Measurements from ENCODE around the gene LSP1.
A peak's percentile ranks its signal among the peaks of the same experiment; 100 is the strongest.

LSP1 gene

GRCh38 chr11:1862588-1863351 lies 9.9 kb downstream of the LSP1 start:
- H3K4me3 Mint-ChIP-seq = no peak overlapping the region
- H3K27ac Mint-ChIP-seq = no peak overlapping the region
- H3K4me1 Mint-ChIP-seq = peaks cover 12% of the 10 kb centered on the region
- TF ChIP-seq CTCF (IDR thresholded peaks at IDR 0.05) = no peak
- no peaks in the 10 kb centered on the region for H3K36me3 Mint-ChIP-seq (ENCODE audit: low read depth)
- no peak for DNase-seq
- peaks cover 8% of the 10 kb centered on the region for H3K27me3 Mint-ChIP-seq (ENCODE audit: low read depth, poor library complexity)
- no peaks in the 10 kb centered on the region for H3K9me3 Mint-ChIP-seq

DNA sequence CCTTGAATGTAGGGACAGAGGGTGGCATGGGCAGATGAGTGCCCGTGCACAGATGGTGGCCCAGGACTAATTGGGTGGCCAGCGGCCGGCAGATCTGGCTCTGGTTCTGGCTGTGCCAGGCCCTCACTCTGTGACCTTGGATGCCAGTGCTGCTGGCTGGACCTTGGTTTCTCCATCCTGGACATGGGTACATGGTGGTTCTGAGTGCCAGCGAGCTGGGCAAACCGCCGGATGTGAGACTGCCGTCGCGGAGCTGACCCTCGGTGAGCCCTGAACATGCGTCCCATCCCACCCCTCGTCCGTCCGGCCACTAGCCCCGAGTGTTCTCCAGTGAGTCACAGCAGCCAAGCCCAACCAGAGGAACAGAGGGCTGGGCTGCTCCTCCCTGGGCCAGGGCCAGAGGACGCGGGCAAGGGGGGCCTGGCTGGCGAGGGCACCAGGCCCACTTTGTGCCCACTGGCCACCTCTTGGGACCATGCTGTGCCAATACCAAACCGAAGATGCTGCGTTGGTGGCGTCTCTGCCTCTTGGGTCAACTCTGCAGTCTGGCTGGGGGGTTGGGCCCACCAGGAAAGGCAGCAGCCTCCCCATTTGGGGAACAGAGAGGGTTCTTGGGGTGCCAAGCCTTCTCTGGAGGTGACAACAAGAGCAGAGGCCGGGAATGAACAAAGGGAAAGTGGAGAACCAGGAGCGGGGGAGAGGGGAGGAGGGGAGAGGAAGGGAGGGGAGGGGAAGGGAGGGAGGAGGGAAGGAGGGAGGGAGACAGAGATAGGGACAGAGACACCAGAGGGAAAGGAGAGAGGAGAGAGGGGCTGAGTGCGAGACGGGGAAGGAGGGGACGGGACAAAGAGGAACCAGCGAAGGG lies 10.7 kb downstream of the LSP1 start:
- peak; percentile 64 for DNase-seq
- Mint-ChIP-seq H3K4me1 (peaks cover 7% of the 10 kb centered on the region), H3K27me3 (ENCODE audit: low read depth, poor library complexity) (peaks cover 8% of the 10 kb centered on the region), H3K36me3 (ENCODE audit: low read depth) (no peaks in the 10 kb centered on the region), H3K27ac (no peak overlapping the region), H3K4me3 (no peak overlapping the region), H3K9me3 (no peaks in the 10 kb centered on the region)
- no peak for TF ChIP-seq CTCF (IDR thresholded peaks at IDR 0.05)

DNA sequence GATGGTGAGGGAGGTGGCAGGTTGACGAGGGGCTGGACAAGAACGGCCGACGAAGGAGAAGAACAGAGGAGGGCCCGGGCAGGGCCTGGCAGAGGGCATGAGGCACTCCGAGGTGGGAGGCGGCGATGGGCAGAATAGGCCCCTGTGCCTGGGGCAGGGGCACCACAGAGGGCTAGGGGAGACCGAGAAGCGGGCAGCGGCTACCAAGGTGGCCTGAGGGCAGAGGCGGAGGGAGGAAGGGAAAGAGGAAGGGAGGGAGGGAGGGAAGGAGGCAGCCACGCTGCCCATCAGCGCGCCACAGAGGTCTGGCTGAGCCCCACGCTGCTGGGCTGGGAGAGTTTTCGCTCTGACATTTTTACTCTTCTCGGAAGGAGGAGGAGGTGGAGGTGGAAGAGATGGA lies 11.3 kb downstream of the LSP1 start:
- H3K9me3 Mint-ChIP-seq = no peaks in the 10 kb centered on the region
- peaks cover 10% of the 10 kb centered on the region for H3K4me1 Mint-ChIP-seq
- no peak for TF ChIP-seq CTCF (IDR thresholded peaks at IDR 0.05)
- no peak for DNase-seq
- peaks cover 11% of the 10 kb centered on the region for H3K27me3 Mint-ChIP-seq (ENCODE audit: low read depth, poor library complexity)
- no peaks in the 10 kb centered on the region for H3K36me3 Mint-ChIP-seq (ENCODE audit: low read depth)
- H3K27ac Mint-ChIP-seq = no peak overlapping the region
- H3K4me3 Mint-ChIP-seq = peak overlapping the region; percentile 23

DNA sequence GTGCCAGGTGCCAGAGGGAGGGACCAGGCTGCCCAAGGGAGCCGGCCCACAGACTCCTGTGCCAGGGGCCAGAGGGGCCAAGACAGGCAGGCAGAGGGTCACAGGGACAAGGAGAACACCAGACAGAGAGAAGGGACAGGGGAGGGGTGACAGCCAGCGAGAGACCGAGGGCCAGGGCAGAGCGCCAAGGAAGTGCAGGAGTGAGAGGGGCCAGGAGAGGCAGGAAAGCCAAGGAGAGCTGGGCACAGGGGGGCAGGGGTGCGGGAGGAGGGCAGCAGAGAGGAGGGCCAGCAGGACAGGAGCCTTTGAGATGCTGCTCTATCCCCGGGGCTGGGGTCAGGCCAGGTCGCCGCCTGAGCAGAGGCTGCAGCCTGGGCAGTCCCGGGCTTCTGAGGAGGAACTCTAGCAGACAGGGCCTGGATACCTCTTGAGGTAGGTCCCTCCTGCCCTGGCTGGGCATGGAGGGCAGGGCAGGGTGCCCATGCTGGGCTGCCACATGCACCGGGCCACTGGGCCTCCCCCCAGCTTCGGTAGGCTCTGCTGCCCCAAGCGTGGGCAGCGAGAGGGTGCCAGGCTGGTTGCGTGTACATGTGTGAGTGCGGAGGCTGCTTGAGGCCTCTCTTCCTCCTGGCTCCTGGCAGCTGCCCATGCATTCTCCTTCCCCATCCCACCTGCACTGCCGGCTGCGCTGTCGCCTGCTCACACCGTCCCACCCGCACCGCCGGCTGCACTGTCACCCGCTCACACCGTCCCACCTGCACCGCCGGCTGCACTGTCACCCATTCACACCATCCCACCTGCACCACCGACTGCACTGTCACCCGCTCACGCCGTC lies 12.2 kb downstream of the LSP1 start:
- peaks cover 18% of the 10 kb centered on the region for H3K4me1 Mint-ChIP-seq
- peak overlapping the region; percentile 33 for H3K4me3 Mint-ChIP-seq
- no peak overlapping the region for H3K27ac Mint-ChIP-seq
- no peaks in the 10 kb centered on the region for H3K9me3 Mint-ChIP-seq
- no peak for TF ChIP-seq CTCF (IDR thresholded peaks at IDR 0.05)
- H3K36me3 Mint-ChIP-seq (ENCODE audit: low read depth) = no peaks in the 10 kb centered on the region
- peaks cover 19% of the 10 kb centered on the region for H3K27me3 Mint-ChIP-seq (ENCODE audit: low read depth, poor library complexity)
- DNase-seq = peak; percentile 44

GRCh38 chr11:1866226-1866625 lies 13.3 kb downstream of the LSP1 start:
- TF ChIP-seq CTCF (IDR thresholded peaks at IDR 0.05) = no peak
- peaks cover 26% of the 10 kb centered on the region for H3K4me1 Mint-ChIP-seq
- H3K36me3 Mint-ChIP-seq (ENCODE audit: low read depth) = no peaks in the 10 kb centered on the region
- no peak overlapping the region for H3K4me3 Mint-ChIP-seq
- no peaks in the 10 kb centered on the region for H3K9me3 Mint-ChIP-seq
- no peak overlapping the region for H3K27ac Mint-ChIP-seq
- no peak for DNase-seq
- peaks cover 29% of the 10 kb centered on the region for H3K27me3 Mint-ChIP-seq (ENCODE audit: low read depth, poor library complexity)
